Type B pancreatic cell (in vitro differentiated cells): ENCODE data around the gene ATP5PD. TPM values are rescaled to one million over a fixed set of nuclear protein-coding genes. Genes with fewer than 3 reads are reported as not detected.

Source experiments
- DNase-seq: peaks from one replicate; pipeline ENCODE4 v3.0.0; 2021; ENCODE audit warnings: mixed read lengths; ENCODE audit not compliant: unreplicated experiment; ENCODE audit errors: extremely low spot score
- H3K27ac Mint-ChIP-seq: 2 replicates; pipeline ENCODE4 v1.8.0; 2021; ENCODE audit warnings: mild to moderate bottlenecking, mixed read lengths
- H3K27me3 Mint-ChIP-seq: 2 replicates; pipeline ENCODE4 v1.8.0; 2021; ENCODE audit warnings: mixed read lengths
- H3K36me3 Mint-ChIP-seq: 2 replicates; pipeline ENCODE4 v1.8.0; 2021; ENCODE audit warnings: mixed read lengths
- H3K4me1 Mint-ChIP-seq: one replicate; pipeline ENCODE4 v1.8.0; 2021; ENCODE audit warnings: mixed read lengths; ENCODE audit not compliant: unreplicated experiment
- H3K4me3 Mint-ChIP-seq: 2 replicates; pipeline ENCODE4 v1.8.0; 2021; ENCODE audit warnings: mild to moderate bottlenecking, mixed read lengths
- H3K9me3 Mint-ChIP-seq: 2 replicates; pipeline ENCODE4 v1.8.0; 2021; ENCODE audit warnings: mixed read lengths
- total RNA-seq: library from RNA; stranded (reverse); gene quantifications from 2 replicates; pipeline ENCODE4 v1.2.1, GENCODE V29; 2021; ENCODE audit warnings: low replicate concordance
- TF ChIP-seq, protein P1 (sequence below): fragments of 200-600 bp; sonication (generic); conservative IDR thresholded peaks from 2 replicates; pipeline ENCODE4 v1.5.0; 2021; ENCODE audit warnings: antibody characterized with exemption, mild to moderate bottlenecking

The ATP5PD gene
- total RNA-seq, 1 donor from 2014 or later: 239 TPM

GRCh38 chr17:74998783-74999182, 48.0 kb downstream of the ATP5PD start:
- H3K9me3 Mint-ChIP-seq: no peaks in the 10 kb centered on the region
- peaks cover 15% of the 10 kb centered on the region for H3K36me3 Mint-ChIP-seq
- no peak overlapping the region for H3K4me3 Mint-ChIP-seq
- H3K4me1 Mint-ChIP-seq: peaks cover 4% of the 10 kb centered on the region
- no peak for DNase-seq
- peak overlapping the region; percentile 72 for H3K27ac Mint-ChIP-seq
- TF ChIP-seq, protein P1, sequence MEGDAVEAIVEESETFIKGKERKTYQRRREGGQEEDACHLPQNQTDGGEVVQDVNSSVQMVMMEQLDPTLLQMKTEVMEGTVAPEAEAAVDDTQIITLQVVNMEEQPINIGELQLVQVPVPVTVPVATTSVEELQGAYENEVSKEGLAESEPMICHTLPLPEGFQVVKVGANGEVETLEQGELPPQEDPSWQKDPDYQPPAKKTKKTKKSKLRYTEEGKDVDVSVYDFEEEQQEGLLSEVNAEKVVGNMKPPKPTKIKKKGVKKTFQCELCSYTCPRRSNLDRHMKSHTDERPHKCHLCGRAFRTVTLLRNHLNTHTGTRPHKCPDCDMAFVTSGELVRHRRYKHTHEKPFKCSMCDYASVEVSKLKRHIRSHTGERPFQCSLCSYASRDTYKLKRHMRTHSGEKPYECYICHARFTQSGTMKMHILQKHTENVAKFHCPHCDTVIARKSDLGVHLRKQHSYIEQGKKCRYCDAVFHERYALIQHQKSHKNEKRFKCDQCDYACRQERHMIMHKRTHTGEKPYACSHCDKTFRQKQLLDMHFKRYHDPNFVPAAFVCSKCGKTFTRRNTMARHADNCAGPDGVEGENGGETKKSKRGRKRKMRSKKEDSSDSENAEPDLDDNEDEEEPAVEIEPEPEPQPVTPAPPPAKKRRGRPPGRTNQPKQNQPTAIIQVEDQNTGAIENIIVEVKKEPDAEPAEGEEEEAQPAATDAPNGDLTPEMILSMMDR: no peak
- no peaks in the 10 kb centered on the region for H3K27me3 Mint-ChIP-seq

- Mint-ChIP-seq H3K27me3 (no peaks in the 10 kb centered on the region), H3K9me3 (no peaks in the 10 kb centered on the region), H3K4me1 (peaks cover 21% of the 10 kb centered on the region), H3K36me3 (peaks cover 22% of the 10 kb centered on the region), H3K27ac (peak overlapping the region; percentile 35), H3K4me3 (no peak overlapping the region)
- TF ChIP-seq, protein P1: no peak
- no peak for DNase-seq
These were observed 50.9 kb downstream of the ATP5PD start for GRCh38 chr17:74995847-74996246.

- Mint-ChIP-seq H3K4me3 (peak overlapping the region; percentile 39), H3K9me3 (no peaks in the 10 kb centered on the region), H3K27ac (peak overlapping the region; percentile 97), H3K27me3 (no peaks in the 10 kb centered on the region), H3K36me3 (peaks cover 22% of the 10 kb centered on the region), H3K4me1 (peaks cover 21% of the 10 kb centered on the region)
- no peak for DNase-seq
- TF ChIP-seq, protein P1: no peak
These were observed 52.3 kb downstream of the ATP5PD start for GRCh38 chr17:74994440-74994839.

DNA sequence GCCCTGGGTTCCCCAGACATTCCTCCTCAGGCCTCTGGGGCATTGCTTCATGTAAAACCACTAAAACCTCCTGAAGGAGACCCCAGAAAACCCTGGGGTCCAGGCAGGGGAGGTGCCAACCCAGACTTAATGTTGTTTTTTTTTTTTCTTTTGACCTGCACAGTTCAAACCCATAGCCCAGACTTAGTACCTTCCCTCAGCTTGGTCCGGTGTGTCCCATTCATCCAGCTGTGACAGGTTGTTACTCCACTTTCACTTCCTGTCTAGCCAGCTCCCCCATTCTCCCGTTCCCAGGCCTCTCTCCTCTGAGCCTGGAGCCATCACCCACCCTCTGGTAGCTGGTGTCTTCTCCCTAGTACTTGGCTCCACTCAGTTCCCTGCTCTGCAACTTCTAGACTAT, 54.5 kb downstream of the ATP5PD start:
- TF ChIP-seq, protein P1: no peak
- no peak for DNase-seq
- Mint-ChIP-seq H3K4me3 (peak overlapping the region; percentile 77), H3K27me3 (no peaks in the 10 kb centered on the region), H3K27ac (peak overlapping the region; percentile 97), H3K4me1 (peaks cover 19% of the 10 kb centered on the region), H3K9me3 (no peaks in the 10 kb centered on the region), H3K36me3 (peaks cover 16% of the 10 kb centered on the region)

DNA sequence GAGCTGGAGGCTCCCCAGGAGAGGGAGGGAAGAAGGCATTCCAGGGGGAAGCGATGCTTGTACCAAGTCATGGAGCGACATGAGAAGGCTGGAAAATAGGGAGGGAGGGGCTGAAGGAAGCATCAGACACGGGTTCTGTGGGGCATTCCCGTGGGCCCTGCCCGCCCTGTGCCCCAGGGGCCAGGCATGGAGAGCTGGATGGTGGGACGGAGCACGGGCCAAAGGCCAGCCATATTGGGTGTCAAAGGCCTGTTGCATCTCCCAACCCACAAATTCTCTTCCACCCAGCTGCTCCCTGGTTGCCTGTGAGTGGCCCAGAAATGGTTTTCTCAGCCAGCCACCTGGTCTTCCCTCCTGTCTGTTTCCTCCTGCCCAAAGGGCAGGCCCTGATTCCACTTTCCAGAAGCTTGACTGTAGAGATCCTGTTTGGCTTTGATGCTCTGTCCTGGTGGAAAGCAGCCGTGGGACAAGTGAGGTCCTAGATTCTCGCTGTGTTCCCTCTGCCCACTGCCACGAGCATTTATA, 56.1 kb downstream of the ATP5PD start:
- peak overlapping the region; percentile 97 for H3K27ac Mint-ChIP-seq
- DNase-seq: no peak
- H3K9me3 Mint-ChIP-seq: no peaks in the 10 kb centered on the region
- no peaks in the 10 kb centered on the region for H3K27me3 Mint-ChIP-seq
- H3K4me3 Mint-ChIP-seq: peak overlapping the region; percentile 77
- peaks cover 15% of the 10 kb centered on the region for H3K36me3 Mint-ChIP-seq
- TF ChIP-seq, protein P1: no peak
- peaks cover 21% of the 10 kb centered on the region for H3K4me1 Mint-ChIP-seq

Other genes starting within 250 kb of the ATP5PD start
- gene GRIN2C, start 187.1 kb downstream of the ATP5PD start, total RNA-seq: 0.36 and 0.72 TPM in 2 replicates
- 28.1 and 44.4 TPM in 2 replicates for gene FDXR, start 174.0 kb downstream of the ATP5PD start, total RNA-seq
- 0.82 and 2.7 TPM in 2 replicates for gene FADS6, start 153.3 kb downstream of the ATP5PD start, total RNA-seq
- 0.56 and 1.4 TPM in 2 replicates for gene USH1G, start 123.7 kb downstream of the ATP5PD start, total RNA-seq
- gene OTOP2, start 122.7 kb downstream of the ATP5PD start, total RNA-seq: 0.12 TPM in 1 of 2 replicates, not detected in the other
- gene OTOP3, start 111.1 kb downstream of the ATP5PD start, total RNA-seq: 0.80 and 1.3 TPM in 2 replicates
- gene HID1, start 74.2 kb downstream of the ATP5PD start, total RNA-seq: 36.6 and 106 TPM in 2 replicates
- gene CDR2L, start 59.3 kb downstream of the ATP5PD start, total RNA-seq: 34.9 and 96.2 TPM in 2 replicates
- gene MRPL58, start 34.3 kb downstream of the ATP5PD start, total RNA-seq: 27.9 and 28.5 TPM in 2 replicates
- 22.3 and 26.1 TPM in 2 replicates for gene KCTD2, start 256 bp upstream of the ATP5PD start, total RNA-seq
- 16.4 and 42.0 TPM in 2 replicates for gene SLC16A5, start 41.0 kb upstream of the ATP5PD start, total RNA-seq
- gene ARMC7, start 63.0 kb upstream of the ATP5PD start, total RNA-seq: 14.0 and 19.7 TPM in 2 replicates
- gene NT5C, start 84.8 kb upstream of the ATP5PD start, total RNA-seq: 33.6 and 40.7 TPM in 2 replicates
- gene JPT1, start 107.5 kb upstream of the ATP5PD start, total RNA-seq: 136 and 170 TPM in 2 replicates
- gene SUMO2, start 136.0 kb upstream of the ATP5PD start, total RNA-seq: 465 and 602 TPM in 2 replicates
- 63.3 and 84.1 TPM in 2 replicates for gene NUP85, start 158.7 kb upstream of the ATP5PD start, total RNA-seq
- 49.7 and 64.4 TPM in 2 replicates for gene GGA3, start 214.6 kb upstream of the ATP5PD start, total RNA-seq
- 67.0 and 70.9 TPM in 2 replicates for gene MRPS7, start 214.9 kb upstream of the ATP5PD start, total RNA-seq
- 11.9 and 16.6 TPM in 2 replicates for gene MIF4GD, start 224.3 kb upstream of the ATP5PD start, total RNA-seq
- gene SLC25A19, start 242.5 kb upstream of the ATP5PD start, total RNA-seq: 17.0 and 17.8 TPM in 2 replicates